NCI-H2081 treated with DMSO at 0.1 percent for 48 hours (cell line): ENCODE measurements around the gene WASHC4.

Experiments
- DNase-seq: peaks from one replicate; lab custom pipeline; 2025; lab: John Stamatoyannopoulos, UW

WASHC4 gene

DNA sequence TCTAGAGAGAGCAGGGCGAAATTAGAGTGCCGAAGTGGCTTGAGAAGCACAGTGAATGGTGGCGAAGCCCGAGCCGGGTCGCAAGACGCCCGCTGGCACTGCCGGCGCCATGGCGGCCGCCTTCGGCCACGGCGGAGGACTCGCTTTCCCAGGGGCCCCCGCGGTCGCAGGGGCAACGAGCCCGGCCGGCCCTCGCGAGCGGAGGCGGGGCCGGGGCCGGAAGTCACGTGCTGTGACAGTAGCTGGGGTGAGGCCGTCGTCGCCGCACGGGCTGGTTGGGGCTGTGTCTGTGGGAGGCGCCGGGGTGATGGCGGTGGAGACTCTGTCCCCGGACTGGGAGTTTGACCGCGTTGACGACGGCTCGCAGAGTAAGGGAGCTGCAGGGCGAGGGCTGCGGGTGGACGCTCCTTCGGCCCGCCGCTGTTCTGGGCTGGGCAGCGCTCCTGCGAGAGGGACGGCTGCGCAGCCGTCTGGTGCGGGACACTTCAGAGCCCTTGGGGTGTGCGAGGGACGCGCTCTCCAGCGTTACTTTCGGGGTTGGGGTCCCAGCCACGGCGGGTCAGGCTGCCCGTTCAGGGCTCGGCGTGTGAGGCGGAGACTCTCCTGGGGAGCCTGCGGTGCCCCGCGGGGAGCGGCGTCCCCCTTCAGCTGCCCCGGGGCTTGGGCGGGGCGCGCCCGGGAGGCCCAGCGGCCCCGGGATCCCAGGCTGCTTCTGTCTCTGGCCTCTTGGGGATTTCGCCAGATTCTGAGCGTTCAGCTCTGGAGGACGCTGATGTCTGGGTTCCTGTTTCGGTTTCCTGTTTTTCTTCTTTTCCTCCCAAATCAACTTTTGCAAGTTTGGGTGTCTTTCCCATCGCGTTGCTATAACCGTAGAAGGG, at the start of gene WASHC4:
Gene WASHC4 (plus strand): TSS at position 238 of the 878 bp plus-strand sequence. CDS start 70 bp downstream, at position 308.
- DNase-seq, result peak; percentile 54

DNA sequence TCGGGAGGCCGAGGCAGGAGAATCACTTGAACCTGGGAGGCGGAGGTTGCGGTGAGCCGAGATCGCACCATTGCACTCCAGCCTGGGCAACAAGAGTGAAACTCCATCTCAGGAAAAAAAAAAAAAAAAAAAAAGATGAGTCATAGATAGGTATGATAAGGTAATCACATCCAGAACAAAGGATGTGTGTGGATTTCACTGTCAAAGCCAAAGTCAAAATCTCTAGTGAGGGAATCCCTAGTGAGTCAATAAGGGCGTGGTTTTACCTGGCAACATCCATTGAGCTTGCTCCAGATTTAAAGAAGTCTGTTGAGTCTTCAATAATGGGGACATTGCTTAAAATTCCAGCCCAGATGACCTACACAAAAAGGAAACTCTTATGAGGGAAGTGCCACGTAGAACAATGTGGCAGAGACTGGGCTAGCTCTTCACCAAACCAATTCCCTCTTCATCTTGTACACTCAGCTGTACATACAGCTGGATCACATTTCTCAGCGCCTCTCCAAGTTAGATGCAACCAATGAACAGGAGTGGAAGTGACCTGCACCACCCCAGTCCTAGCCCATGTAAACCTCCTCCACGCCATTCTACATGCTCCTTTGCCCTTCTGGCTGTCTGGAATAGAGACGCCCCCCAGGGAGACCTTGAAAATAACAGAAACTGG, 46.7 kb upstream of the WASHC4 start:
- DNase-seq, result no peak

DNA sequence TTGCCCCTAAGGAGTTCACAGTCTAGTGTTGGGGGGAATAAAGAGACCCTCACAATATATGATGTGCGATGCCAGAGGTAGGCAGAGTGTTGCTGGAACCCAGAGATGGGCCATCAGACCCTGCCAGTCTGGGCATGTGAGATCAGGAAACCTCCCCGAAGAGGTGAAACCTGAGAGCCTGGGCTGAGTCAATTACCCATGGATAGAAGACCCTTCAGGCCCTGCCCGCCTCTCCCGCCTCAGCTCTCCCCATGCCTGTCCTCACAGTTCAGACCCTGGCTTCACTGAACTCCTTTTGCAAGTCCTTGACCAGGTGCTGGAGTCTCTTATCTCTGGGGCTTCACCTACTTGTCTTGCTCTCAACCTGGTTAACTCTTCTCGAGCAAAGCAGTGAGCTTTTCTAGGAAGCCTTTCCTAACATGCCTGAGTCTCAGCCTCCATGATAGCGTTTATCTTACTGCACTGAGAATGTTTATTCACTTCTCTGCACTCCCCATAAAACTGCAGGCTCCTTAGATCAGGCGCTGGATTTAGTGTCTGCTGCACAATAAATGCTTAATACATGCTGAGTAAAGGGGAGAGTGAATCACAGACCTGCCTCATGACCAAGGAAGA, 42.9 kb upstream of the WASHC4 start:
- DNase-seq, result no peak

DNA sequence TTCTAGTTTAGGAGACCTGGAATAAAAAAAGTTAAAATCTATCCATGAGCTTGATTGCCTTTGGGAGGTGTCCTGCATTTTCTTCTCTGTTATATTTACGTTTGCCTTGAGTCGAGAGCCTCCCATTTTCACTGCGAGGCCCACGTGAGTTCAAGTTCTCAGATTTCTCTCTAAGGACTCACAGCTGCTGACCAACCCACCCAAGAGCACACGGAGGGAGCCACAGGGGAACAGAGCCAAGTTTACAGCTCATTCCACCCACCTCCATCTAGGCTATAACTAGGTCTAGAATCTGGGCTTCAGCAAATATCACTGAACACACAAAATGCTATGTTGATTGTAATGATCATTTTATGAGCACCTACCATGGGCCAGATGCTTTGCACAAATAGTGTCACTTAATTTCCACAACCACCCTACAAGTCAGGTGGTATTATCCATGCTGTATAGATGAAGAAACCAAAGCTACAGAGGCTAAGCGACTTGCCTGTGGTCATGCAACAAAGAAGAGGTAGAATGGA, 40.0 kb upstream of the WASHC4 start:
- no peak for DNase-seq

DNA sequence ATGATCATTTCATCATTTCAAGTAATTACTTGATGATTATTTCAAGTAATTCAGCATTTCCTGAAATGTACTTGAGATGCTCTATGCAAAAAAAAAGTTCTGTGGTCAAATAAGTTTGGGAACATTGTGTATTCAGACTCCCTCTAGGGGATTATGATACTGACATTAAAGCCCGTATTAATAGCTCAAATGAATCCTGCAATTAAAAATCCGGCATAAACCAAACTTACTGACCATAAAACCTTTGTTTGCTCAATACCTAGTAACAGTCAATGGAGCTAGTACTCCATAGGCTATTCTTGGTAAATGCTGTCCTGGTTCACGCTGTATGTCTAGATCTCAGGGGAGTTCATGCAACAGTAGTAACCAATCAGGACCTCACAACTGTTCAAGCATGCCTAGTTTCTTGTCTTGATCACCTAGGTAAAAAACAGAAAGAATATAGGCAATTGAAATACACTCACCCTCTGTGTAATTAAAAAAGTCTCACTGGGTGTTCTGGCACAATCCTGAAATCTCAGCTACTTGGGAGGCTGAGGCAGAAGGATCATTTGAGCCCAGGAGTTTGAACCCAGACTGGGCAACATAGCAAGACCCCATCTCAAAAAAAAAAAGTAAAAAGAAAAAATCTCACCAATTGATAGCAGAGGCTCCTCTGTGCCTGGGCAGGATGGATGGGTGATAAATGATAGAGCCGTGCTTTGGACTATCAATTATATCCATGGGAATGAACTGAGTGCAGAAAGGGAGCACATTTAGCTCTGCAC, 37.4 kb upstream of the WASHC4 start:
- no peak for DNase-seq

DNA sequence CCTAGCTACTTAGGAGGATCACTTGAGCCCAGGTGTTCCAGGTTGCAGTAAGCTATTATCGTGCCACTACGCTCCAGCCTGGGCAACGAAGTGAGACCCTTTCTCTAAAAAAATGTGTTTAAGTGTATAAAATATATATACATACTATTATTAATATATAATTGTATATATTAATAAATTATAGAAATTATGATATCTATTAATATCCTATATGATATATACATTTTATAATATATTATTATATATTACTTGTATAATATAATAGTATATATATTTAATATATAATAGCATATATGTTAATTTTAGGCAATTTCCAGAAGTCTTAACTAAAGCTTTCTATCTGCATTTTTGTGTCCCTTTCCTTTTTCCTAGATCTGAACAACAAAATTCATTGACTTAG, 35.5 kb upstream of the WASHC4 start:
- no peak for DNase-seq

- DNase-seq, result no peak
These were observed 34.5 kb upstream of the WASHC4 start for GRCh38 chr12:105072888-105073488.

GRCh38 chr12:105076098-105076497, 31.4 kb upstream of the WASHC4 start:
- no peak for DNase-seq

DNA sequence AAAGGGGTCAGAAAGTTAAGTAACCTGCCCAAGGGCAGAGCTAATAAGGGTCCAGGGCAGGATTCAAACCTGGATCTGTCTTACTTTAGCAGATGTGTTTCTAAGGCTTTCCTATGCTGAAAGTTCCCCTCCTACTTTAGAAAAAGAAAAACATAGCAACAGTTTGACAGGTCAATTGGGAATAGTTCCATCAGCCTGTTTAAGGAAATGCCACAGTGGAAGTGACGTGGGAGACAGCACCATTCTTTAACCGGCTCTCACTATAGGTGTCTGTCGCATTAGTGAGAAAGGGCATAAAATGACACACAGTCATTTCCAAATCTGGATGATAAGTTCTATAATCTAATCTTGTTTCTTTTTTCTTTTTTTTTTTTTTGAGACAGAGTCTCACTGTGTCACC, 30.6 kb upstream of the WASHC4 start:
- no peak for DNase-seq

- DNase-seq, result no peak
These were observed 30.1 kb upstream of the WASHC4 start for GRCh38 chr12:105077435-105077834.

DNA sequence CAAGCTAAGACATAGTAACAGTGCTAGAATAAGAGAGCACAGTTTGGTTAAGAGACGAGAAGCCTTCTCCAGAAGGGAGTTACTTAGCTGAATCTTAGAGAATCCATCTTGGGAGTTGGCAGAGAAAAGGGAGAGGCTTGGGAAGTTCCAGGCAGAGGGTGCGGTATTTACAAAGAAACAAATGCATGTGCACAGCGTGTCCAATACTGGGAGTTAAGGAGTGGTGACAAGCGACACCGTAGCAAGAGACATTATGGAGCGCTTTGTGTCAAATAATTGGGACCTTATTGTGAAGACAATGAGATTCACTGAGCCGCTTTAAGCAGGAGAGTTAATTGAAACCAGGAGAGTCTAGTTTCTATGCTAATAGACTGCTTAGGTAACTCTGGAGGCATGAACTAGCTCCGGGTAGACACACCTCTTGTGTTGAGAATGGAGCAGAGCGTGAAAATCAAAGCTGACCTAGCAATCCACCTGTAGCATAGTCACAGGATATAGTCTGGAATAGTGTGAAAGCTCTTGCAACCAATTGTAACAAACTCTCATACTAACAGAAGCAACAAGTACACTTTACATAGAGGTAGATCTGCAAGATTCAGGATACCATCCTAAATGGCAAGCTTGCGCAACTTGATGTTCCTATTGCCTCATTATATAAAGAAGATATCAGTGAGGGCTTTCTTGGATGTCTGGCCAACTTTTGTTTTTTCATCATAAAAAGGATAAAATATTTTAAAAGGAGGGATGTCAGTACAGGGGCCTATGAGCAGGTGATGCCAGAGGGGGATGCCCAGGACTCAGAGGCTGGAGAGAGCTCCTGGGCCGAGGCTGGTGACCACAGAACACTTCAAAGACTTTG, 28.6 kb upstream of the WASHC4 start:
- DNase-seq, result no peak

DNA sequence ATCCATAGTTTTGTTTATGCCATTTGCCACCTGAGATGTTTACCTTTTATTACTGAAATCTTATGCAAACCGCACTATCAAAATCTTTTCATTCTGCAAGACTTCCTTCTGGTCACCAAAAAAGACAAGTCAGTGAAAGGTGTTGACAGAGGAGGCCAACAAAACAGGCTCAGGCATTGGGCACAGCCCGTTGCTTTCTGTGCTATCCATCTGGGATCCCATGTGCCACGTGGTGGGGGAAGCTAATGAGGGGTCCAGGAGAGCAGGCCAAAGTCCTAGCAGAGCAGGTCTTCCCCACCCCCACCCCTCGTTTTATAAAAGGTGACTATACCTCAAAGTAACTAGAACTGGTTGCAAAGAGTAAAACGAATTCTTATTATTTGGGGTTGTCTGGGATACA, 24.5 kb upstream of the WASHC4 start:
- no peak for DNase-seq

DNA sequence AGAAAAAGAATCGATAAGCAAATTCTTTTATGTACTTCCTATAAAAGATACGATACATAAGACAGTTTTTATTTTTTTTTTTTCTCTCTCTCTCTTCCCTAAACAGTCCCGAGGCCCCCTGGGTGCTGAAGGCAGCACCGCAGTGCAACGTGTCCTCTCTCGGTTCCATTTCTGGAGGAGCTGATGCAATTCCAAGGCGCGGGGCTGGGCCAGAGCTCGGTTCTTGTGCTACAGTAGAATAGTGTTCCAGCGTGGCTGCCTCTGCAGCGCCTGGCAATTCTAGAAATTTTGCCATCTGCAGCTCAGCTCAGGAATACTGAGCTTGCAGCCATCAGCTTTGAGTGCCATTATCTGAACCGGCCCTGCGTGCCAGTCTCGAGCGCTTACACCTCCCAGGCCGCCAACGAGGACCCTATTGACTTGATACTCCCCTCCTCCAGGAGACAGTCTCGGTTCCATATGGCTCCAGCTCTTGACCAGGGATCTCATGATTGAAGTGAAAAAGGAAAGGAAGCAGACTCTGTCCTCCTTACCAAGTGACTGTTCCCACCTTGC, 23.9 kb upstream of the WASHC4 start:
- no peak for DNase-seq

DNA sequence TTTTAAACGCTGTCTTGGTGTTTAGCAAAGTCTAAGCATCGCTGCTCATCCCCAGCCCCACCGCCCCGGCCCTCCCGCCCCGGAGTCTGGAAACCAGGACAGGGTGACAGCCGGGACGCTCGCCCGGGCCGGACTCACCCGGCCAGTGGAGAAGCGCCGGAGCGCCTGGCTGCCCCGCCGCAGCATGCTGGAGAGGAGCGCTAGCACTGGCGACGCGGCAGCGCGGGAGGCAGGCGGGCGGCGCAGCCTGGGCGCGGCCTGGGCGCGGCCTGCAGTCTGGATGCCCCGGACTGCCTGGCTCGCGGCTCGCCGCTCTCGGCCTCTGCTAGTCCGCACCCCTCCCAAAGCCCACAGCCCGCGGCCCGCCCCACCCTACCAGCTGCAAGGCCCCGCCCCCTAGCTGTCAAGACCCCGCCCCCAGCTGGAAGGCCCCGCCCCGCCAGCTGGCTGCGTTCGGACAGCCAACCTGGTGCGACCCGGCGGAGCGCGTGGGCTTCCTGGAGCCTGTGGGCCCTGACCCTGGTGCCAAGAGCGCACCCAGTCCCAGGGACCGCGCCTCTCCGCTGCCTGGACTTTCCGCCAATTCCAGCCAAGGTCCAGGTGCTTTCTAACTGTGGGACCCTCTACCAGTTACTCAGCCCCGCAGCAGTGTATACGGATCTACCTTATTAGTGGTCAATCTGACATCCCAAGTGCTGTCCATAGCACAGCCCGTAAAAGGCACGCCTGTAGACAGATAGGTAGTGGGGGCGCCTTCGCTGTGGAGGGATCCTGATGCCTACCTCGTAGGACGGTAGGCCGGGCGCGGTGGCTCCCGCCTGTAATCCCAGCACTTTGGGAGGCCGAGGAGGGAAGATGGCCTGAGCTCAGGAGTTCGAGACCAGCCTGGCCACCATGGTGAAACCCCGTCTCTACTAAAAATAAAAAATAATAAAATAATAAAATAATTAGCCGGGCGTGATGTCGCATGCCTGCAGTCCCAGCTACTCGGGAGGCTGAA, 23.0 kb upstream of the WASHC4 start, which contains the start of gene ALDH1L2:
Gene ALDH1L2 (minus strand): TSS at position 208 of the 1,000 bp plus-strand sequence. CDS start 22 bp downstream, at position 186.
- DNase-seq, result no peak

GRCh38 chr12:105085501-105085900, 22.0 kb upstream of the WASHC4 start:
- DNase-seq, result no peak

DNA sequence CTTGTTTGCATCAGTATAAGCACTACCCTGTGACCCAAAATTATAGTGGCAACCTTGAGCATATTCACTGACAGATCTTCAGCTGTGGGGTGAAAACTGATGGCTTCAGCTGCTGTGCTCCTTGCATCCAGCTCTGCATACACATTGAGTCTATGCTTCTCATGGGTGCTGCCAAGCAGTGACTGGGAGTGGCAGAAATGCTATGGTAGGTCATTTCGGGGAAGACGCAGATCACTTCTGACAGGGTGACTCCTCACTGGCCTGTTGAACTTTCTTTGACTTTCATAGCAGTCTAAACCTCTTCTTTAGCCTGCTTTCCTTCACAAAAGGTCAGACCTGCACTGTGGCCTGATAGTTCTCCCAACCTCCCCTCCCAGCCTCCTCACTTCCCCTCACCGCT, 17.7 kb upstream of the WASHC4 start:
- DNase-seq, result no peak

DNA sequence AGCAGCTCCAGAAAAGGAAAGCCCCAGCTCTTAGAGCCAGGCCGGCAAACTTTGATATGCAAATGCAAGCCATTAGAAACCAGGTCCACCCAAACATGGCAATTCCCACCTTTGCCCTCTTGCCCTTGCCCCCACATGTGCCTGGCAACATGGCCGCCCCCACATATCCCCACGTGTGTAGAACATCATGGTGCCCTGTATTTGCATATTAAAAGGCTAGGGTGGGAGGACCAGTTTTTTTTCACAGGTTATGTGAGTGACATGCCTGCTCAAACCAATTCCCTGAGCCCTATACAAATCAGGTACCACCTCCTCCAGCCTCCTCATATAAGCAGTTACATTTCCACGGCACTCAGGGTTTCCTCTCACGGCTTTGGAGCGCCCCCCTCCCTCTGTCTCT, 17.2 kb upstream of the WASHC4 start:
- DNase-seq, result no peak

DNA sequence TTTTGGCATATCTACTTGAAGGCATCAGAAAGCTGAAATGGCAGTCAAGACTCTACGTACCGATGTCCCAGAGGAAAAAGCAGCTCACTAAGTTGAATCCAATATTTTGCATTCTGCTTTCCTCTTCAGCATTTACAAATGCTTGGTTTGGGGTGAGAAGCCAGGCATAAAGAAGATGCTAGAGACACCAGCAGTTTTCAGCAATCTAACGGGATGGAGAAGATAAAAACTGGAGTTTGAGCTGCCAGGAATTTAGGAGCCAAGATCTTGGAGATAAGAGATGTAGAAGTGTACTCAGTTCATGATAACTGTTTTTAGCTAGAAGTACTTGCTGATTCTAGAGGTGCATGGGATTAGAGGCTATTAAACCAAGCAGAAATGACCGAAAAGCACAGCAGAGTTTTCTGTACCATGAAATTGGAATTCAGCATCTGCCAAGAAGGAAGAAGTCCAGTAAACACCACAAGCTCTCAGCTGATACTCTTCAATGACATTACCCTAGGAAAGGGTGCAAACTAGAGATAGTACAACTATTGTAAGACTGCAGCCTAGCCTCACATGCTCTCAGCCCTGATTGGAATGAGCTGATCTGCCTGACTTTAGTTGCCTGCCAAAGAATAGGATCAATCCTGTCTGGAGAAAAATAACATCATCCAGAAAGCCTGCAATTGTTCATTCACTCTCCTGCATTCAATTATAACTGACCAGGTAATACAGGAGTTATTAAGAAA, 15.9 kb upstream of the WASHC4 start:
- no peak for DNase-seq
